Upper lobe of right lung (tissue), 1 donor: ENCODE data around the gene ZFHX2. TPM values are rescaled to one million over a fixed set of nuclear protein-coding genes. Genes with fewer than 3 reads are reported as not detected.
A peak's percentile ranks its signal among the peaks of the same experiment; 100 is the strongest.

ENCODE experiments used
- ATAC-seq: fragments of 200-7000 bp; cut with Tn5 transposase; one replicate; pipeline ENCODE4 v1.9.1; 2020; ENCODE audit warnings: mild to moderate bottlenecking, moderate library complexity
- DNase-seq: peaks from one replicate; pipeline ENCODE4 v3.0.0-alpha.2; 2020
- H3K27ac ChIP-seq: fragments of 200-600 bp; one replicate; pipeline ENCODE4 v1.8.0; 2022
- H3K27me3 ChIP-seq: fragments of 200-600 bp; one replicate; pipeline ENCODE4 v1.8.0; 2022; ENCODE audit warnings: mild to moderate bottlenecking
- H3K36me3 ChIP-seq: fragments of 200-600 bp; one replicate; pipeline ENCODE4 v1.8.0; 2022
- H3K4me1 ChIP-seq: fragments of 200-600 bp; one replicate; pipeline ENCODE4 v1.8.0; 2022
- H3K4me3 ChIP-seq: fragments of 200-600 bp; one replicate; pipeline ENCODE4 v1.8.0; 2022; ENCODE audit warnings: mild to moderate bottlenecking
- H3K9me3 ChIP-seq: fragments of 200-600 bp; one replicate; pipeline ENCODE4 v1.8.0; 2022
- intact Hi-C: fragments of 100-400 bp; cut with DNase I; formaldehyde crosslinking; loops from one replicate; pipeline ENCODE4 v1.11.0; 2022
- total RNA-seq: library from RNA; stranded (reverse); fragmentation: NEBNext Ultra II Directional; extraction: Animal tissue kit (Norgen Biotek cat#: 25700); gene quantifications from one replicate; pipeline ENCODE4 v1.2.1, GENCODE V29; 2021
- TF ChIP-seq, protein P1 (sequence below): fragments of 200-600 bp; IDR thresholded peaks from one replicate; pipeline ENCODE4 v1.8.0; 2022; ENCODE audit warnings: antibody characterized with exemption
- donor health status: DM: no; HTN: yes; CAD: no; lungs with severe emphysema.

ZFHX2 gene
- total RNA-seq, 1 donor from 2014 or later: 2.3 TPM

- Histone ChIP-seq H3K27ac (peak overlapping the region; percentile 79), H3K27me3 (no peaks in the 10 kb centered on the region), H3K36me3 (peaks cover 30% of the 10 kb centered on the region), H3K4me3 (no peak overlapping the region), H3K9me3 (no peaks in the 10 kb centered on the region), H3K4me1 (peaks cover 16% of the 10 kb centered on the region)
- intact Hi-C loops: no loop called here
- peak; percentile 46 for DNase-seq
- ATAC-seq: no peak
- TF ChIP-seq, protein P1, sequence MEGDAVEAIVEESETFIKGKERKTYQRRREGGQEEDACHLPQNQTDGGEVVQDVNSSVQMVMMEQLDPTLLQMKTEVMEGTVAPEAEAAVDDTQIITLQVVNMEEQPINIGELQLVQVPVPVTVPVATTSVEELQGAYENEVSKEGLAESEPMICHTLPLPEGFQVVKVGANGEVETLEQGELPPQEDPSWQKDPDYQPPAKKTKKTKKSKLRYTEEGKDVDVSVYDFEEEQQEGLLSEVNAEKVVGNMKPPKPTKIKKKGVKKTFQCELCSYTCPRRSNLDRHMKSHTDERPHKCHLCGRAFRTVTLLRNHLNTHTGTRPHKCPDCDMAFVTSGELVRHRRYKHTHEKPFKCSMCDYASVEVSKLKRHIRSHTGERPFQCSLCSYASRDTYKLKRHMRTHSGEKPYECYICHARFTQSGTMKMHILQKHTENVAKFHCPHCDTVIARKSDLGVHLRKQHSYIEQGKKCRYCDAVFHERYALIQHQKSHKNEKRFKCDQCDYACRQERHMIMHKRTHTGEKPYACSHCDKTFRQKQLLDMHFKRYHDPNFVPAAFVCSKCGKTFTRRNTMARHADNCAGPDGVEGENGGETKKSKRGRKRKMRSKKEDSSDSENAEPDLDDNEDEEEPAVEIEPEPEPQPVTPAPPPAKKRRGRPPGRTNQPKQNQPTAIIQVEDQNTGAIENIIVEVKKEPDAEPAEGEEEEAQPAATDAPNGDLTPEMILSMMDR: no peak
Observed at GRCh38 chr14:23566112-23566777, 14.7 kb upstream of the ZFHX2 start.

DNA sequence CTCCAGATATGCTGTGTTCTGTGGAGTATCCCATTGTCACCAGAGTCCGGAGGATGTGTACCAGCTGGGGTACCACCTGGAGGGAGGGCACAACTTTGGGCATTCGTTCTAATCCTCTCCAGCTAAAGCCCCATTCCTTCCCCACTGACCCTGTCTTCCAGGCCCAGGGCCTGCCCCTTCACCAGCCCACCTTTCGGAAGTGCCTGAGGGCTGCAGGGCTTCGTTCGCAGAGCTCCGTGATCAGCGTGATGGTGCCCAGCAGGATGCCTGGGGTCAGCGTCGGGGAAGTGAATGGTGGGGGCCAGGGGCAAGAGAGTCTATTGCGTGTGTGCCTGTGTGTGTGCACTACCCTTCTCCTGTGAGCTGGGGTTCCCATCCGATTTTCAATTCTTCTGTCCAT lies 14.1 kb upstream of the ZFHX2 start:
- intact Hi-C loops: no loop called here
- no peak overlapping the region for H3K4me3 ChIP-seq
- no peak for DNase-seq
- H3K27ac ChIP-seq: no peak overlapping the region
- no peaks in the 10 kb centered on the region for H3K9me3 ChIP-seq
- H3K4me1 ChIP-seq: peaks cover 16% of the 10 kb centered on the region
- no peaks in the 10 kb centered on the region for H3K27me3 ChIP-seq
- peaks cover 35% of the 10 kb centered on the region for H3K36me3 ChIP-seq
- ATAC-seq: no peak
- TF ChIP-seq, protein P1: no peak

GRCh38 chr14:23564876-23565275 lies 13.3 kb upstream of the ZFHX2 start:
- Histone ChIP-seq H3K36me3 (peaks cover 42% of the 10 kb centered on the region), H3K4me3 (no peak overlapping the region), H3K4me1 (peaks cover 16% of the 10 kb centered on the region), H3K27ac (no peak overlapping the region), H3K9me3 (no peaks in the 10 kb centered on the region), H3K27me3 (no peaks in the 10 kb centered on the region)
- intact Hi-C loops: loop anchor here (5.0 kb wide), 1 partner anchor 88 kb away; no protein-coding TSS in a partner anchor
- TF ChIP-seq, protein P1: no peak
- DNase-seq (no peak), ATAC-seq (no peak)

DNA sequence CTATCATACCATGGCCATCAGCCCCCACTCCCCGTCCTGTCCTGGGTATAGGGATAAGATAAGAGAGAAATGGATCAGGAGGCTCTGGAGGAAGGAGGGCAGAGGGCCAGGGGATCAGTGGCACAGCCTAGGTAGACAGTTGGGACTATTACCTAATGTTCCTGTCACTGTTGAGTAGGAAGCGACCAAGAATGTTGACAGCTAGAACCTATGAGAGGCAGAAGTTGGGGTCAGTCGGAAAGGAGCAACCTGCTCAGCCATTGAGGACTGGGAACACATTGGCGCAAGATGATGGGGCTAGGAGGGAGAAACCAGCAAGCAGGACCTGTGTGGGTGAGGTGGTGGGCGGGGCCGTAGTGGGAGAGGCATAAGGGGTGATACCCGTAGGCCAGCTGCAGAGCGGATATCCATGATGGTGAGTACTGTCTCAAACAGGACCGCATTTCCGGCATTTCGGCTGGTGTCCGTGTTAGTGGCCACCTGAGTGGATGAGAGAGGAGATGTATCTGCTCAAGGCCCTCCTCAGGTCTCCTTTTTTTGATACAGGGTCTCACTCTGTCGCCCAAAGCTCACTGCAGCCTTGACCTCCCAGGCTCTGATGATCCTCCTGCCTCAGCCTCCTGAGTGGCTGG lies 12.7 kb upstream of the ZFHX2 start:
- Histone ChIP-seq H3K27me3 (no peaks in the 10 kb centered on the region), H3K27ac (no peak overlapping the region), H3K36me3 (peaks cover 46% of the 10 kb centered on the region), H3K4me1 (peaks cover 16% of the 10 kb centered on the region), H3K4me3 (no peak overlapping the region), H3K9me3 (no peaks in the 10 kb centered on the region)
- TF ChIP-seq, protein P1: no peak
- DNase-seq (no peak), ATAC-seq (no peak)
- intact Hi-C loops: loop anchor here (5.0 kb wide), 1 partner anchor 87 kb away; no protein-coding TSS in a partner anchor

- Histone ChIP-seq H3K27ac (no peak overlapping the region), H3K27me3 (no peaks in the 10 kb centered on the region), H3K4me3 (no peak overlapping the region), H3K36me3 (peaks cover 53% of the 10 kb centered on the region), H3K9me3 (no peaks in the 10 kb centered on the region), H3K4me1 (peaks cover 16% of the 10 kb centered on the region)
- DNase-seq (no peak), ATAC-seq (no peak)
- intact Hi-C loops: loop anchor here (5.0 kb wide), 1 partner anchor 86 kb away; no protein-coding TSS in a partner anchor
- TF ChIP-seq, protein P1: no peak
Observed at GRCh38 chr14:23563473-23564180, 12.1 kb upstream of the ZFHX2 start.
